ENCODE results near the gene PLCG1.

- TF ChIP-seq CTCF (IDR thresholded peaks at IDR 0.05; ENCODE audit: poor library complexity, severe bottlenecking) (no peak), EP300 (conservative IDR thresholded peaks at IDR 0.05; ENCODE audit: poor library complexity, severe bottlenecking) (no peak), RAD21 (conservative IDR thresholded peaks at IDR 0.05) (no peak), REST (IDR thresholded peaks at IDR 0.05; ENCODE audit: borderline replicate concordance) (no peak), EZH2 (IDR thresholded peaks at IDR 0.05; ENCODE audit: borderline replicate concordance, insufficient read depth, low read length, poor library complexity, severe bottlenecking) (no peak), TAF1 (IDR thresholded peaks at IDR 0.05; ENCODE audit: low read depth) (no peak)
These were observed 11.5 kb upstream of the PLCG1 start for GRCh38 chr20:41125530-41126457.

All from neural cell (in vitro differentiated cells).